BJ (cell line): ENCODE measurements around the gene ZCCHC24. TPM values are rescaled to one million over a fixed set of nuclear protein-coding genes. Genes with fewer than 3 reads are reported as not detected.

ENCODE experiments used
- CTCF ChIA-PET: fragments of 350-600 bp; formaldehyde crosslinking; extraction: SDS; loops from one replicate; lab custom pipeline; 2021; ENCODE audit warnings: antibody characterized with exemption, inconsistent platforms; lab: Yijun Ruan, JAX
- POLR2A ChIA-PET: fragments of 300-600 bp; sonication (Branson Sonifier 250); formaldehyde crosslinking; extraction: SDS; loops from one replicate; lab custom pipeline; 2021; ENCODE audit warnings: antibody characterized with exemption; lab: Charles Lee
- DNase-seq: peaks from one replicate; pipeline ENCODE4 v3.0.0-alpha.2; 2011; ENCODE audit warnings: low read depth
- H3K27me3 ChIP-seq: 2 replicates; pipeline ENCODE4 v1.6.0; 2011; ENCODE audit warnings: low read length; ENCODE audit not compliant: control insufficient read depth, insufficient read depth
- H3K36me3 ChIP-seq: 2 replicates; pipeline ENCODE4 v1.5.1; 2011; ENCODE audit warnings: low read length; ENCODE audit not compliant: control insufficient read depth, insufficient read depth
- H3K4me3 ChIP-seq: 2 replicates; pipeline ENCODE4 v1.5.1; 2011; ENCODE audit warnings: low read depth, mild to moderate bottlenecking, control low read depth, low read length
- CTCF ChIP-seq: IDR thresholded peaks from 2 replicates; pipeline ENCODE4 v1.5.1; 2011; ENCODE audit warnings: low read depth, mild to moderate bottlenecking, control low read depth, inconsistent platforms, low read length, moderate library complexity; ENCODE audit not compliant: insufficient read depth
- polyA plus RNA-seq: library from polyadenylated mRNA; depleted of rRNA; stranded (reverse); fragments of >200 nt; gene quantifications from 2 replicates; pipeline ENCODE4 v1.2.3, GENCODE V29; 2011

The ZCCHC24 gene
- polyA plus RNA-seq, 1 experiment: 49.1 TPM

DNA sequence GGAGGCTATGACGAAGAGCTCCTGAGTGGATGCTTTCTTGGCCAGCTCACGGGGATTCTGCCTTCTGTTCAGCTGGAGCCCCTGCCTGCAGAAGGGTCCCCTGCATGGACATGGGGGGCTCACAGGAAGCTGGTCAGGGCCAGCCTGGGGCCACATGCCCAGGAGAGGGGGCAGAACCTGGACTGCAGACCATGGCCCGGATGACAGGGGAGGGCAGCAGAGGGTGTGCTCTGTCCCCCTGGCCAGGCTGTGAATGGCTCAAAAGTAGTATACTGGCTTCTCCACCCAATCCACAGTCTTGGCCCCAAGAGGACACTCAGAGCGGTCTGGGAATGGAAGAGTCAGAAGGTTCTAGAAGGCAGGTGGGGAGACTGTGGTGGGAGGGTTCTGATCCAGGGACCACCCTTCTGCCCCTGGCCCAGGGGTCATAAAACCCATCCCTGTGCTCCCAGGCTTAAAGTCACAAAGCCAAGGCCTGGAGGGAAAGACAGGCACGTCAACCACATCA lies 57.9 kb downstream of the ZCCHC24 start:
- H3K4me3 ChIP-seq: no peak overlapping the region
- H3K27me3 ChIP-seq: no peaks in the 10 kb centered on the region
- H3K36me3 ChIP-seq: peaks cover 56% of the 10 kb centered on the region
- CTCF ChIA-PET: no interaction called here
- TF ChIP-seq CTCF: no peak
- no peak for DNase-seq
- POLR2A ChIA-PET: no interaction called here

DNA sequence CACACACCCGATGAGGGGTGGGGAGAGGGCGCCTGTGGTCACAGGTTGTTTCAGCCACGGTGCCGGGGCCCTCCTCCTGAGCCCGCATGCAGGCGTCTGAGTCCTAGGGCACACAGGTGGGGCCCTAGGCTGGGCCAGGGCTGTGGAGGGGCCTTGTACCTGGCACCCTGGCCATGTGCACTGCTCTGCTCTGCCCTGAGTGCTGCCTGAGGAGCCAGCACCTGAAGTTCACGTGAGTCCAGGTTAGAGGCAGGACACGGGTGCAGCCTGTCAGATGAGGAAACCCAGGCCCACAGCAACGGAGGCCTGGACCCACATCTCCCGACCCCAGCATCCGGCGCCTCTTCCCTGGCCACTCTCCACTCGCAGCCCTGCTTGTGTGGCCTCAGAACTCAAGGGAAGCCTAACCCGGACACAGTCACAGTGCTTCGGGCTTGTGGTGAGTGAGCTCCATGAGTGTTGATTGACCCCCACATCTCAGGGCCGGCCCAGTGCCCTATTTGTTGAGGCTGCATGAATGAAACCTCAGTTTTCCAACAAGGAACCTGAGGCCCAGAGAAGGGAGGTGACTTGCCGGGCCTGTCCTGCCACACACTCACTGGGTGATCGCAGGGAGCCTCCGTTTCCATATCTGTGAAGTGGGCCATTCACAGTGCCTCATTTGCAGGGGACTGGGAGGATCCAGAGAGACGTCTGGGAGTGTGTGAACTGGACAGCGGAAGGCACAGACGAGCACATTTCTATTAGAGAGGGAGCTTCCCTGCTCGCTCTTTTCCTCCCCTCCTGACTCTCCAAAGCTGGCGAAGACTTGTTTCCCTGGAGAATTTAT lies 58.6 kb downstream of the ZCCHC24 start:
- TF ChIP-seq CTCF: no peak
- CTCF ChIA-PET: no interaction called here

GRCh38 chr10:79385804-79386531 lies 59.5 kb downstream of the ZCCHC24 start:
- no peak for DNase-seq
- peaks cover 47% of the 10 kb centered on the region for H3K36me3 ChIP-seq
- ChIA-PET CTCF (no interaction called here), POLR2A (no interaction called here)
- no peak overlapping the region for H3K4me3 ChIP-seq
- H3K27me3 ChIP-seq: no peaks in the 10 kb centered on the region
- no peak for TF ChIP-seq CTCF

More for the DNA sequence above, 58.6 kb downstream of the ZCCHC24 start:
- no peaks in the 10 kb centered on the region for H3K27me3 ChIP-seq
- POLR2A ChIA-PET: no interaction called here
- peaks cover 52% of the 10 kb centered on the region for H3K36me3 ChIP-seq
- H3K4me3 ChIP-seq: no peak overlapping the region
- no peak for DNase-seq

DNA sequence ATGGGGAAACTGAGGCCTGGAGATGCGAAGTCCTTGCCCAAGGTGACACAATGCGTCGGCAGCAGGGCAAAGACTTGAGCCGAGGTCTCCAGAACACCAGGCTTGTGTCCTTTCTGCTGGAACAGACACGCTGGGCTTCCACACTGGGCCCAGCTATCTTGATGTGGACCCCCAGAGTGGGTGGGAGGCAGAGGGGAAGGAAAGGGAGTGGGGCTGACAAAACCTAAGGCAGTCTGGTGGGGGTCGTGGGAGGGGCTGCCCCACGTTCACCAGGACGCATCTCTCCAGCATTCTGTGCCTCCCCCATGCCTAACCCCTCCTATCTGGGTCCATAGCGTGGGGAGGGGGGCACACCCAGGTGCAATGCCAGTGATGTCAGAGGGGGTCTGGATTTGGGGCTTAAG lies 60.0 kb downstream of the ZCCHC24 start:
- no peak for TF ChIP-seq CTCF
- CTCF ChIA-PET: interaction anchor here (0.6 to 0.8 kb wide), 2 partner anchors 11 to 19 kb away, joined by 3 read pairs; no protein-coding TSS in a partner anchor

GRCh38 chr10:79384773-79385391 lies 60.5 kb downstream of the ZCCHC24 start:
- CTCF ChIA-PET: interaction anchor here (0.6 to 1.2 kb wide), 4 partner anchors 10 to 83 kb away, joined by 3 to 4 read pairs (median 3); no protein-coding TSS in a partner anchor

More for the DNA sequence above, 60.0 kb downstream of the ZCCHC24 start:
- no peak overlapping the region for H3K4me3 ChIP-seq
- POLR2A ChIA-PET: no interaction called here
- DNase-seq: no peak
- no peaks in the 10 kb centered on the region for H3K27me3 ChIP-seq
- peaks cover 43% of the 10 kb centered on the region for H3K36me3 ChIP-seq

More at GRCh38 chr10:79384773-79385391, 60.5 kb downstream of the ZCCHC24 start:
- no peaks in the 10 kb centered on the region for H3K27me3 ChIP-seq
- DNase-seq: no peak
- POLR2A ChIA-PET: no interaction called here
- no peak for TF ChIP-seq CTCF
- no peak overlapping the region for H3K4me3 ChIP-seq
- H3K36me3 ChIP-seq: peaks cover 41% of the 10 kb centered on the region
